HepG2 (cell line): ENCODE data around the gene SMIM41. TPM values are rescaled to one million over a fixed set of nuclear protein-coding genes. Genes with fewer than 3 reads are reported as not detected.

Source experiments
- ETV5 ChIP-seq: IDR thresholded peaks from 2 replicates; pipeline ENCODE4 v1.6.1; 2018; ENCODE audit warnings: missing biosample characterization, missing genetic modification reagents, inconsistent platforms, borderline replicate concordance
- JUN ChIP-seq: sonication (generic); formaldehyde crosslinking; IDR thresholded peaks from 2 replicates; pipeline ENCODE4 v1.4.0; 2020; ENCODE audit warnings: mild to moderate bottlenecking, missing genetic modification reagents
- SMAD9 ChIP-seq: sonication (generic); formaldehyde crosslinking; IDR thresholded peaks from 2 replicates; pipeline ENCODE4 v1.5.1; 2020; ENCODE audit warnings: mild to moderate bottlenecking, missing genetic modification reagents
- STAT5B ChIP-seq: sonication (generic); formaldehyde crosslinking; IDR thresholded peaks from 2 replicates; pipeline ENCODE4 v1.4.0; 2020; ENCODE audit warnings: missing genetic modification reagents
- TAF15 ChIP-seq: fragments of 200-400 bp; formaldehyde crosslinking; IDR thresholded peaks from one replicate; pipeline ENCODE4 v1.6.1; 2018; ENCODE audit warnings: mild to moderate bottlenecking, low read depth, low read length; ENCODE audit not compliant: poor library complexity, severe bottlenecking
- TP53 ChIP-seq: sonication (generic); formaldehyde crosslinking; conservative IDR thresholded peaks from 2 replicates; pipeline ENCODE4 v1.4.0; 2020; ENCODE audit warnings: missing genetic modification reagents
- ZNF644 ChIP-seq: IDR thresholded peaks from 2 replicates; pipeline ENCODE4 v1.6.1; 2016; ENCODE audit warnings: low read depth
- ZSCAN29 ChIP-seq: sonication (generic); formaldehyde crosslinking; conservative IDR thresholded peaks from 2 replicates; pipeline ENCODE4 v1.4.0; 2020; ENCODE audit warnings: mild to moderate bottlenecking, missing genetic modification reagents
- polyA plus RNA-seq, 8 experiments: library from polyadenylated mRNA; depleted of rRNA in 3 of 8; stranded (reverse) in 7 of 8; unstranded in 1 of 8; fragments of >200 nt; fragmentation: Illumina TruSeq in 4 of 8; extraction: Trizol in 4 of 8; gene quantifications; 2 replicates each; pipeline versions ENCODE4 v1.2.1 to v1.2.3, GENCODE V29; 2011 to 2016; ENCODE audit warnings: low read depth in 4 of 8, missing spikeins in 1 of 8, mixed read lengths in 1 of 8; ENCODE audit not compliant: insufficient read depth in 1 of 8
- total RNA-seq, 5 experiments: library from RNA; depleted of rRNA; stranded (reverse); fragments of >200 nt; fragmentation: Illumina TruSeq; extraction: Trizol; gene quantifications; 2 replicates each; pipeline ENCODE4 v1.2.3, GENCODE V29; 2016; ENCODE audit warnings: low read depth in 1 of 5
- TF ChIP-seq, protein P1 (sequence below): sonication (generic); formaldehyde crosslinking; IDR thresholded peaks from 2 replicates; pipeline ENCODE4 v1.5.1; 2020; ENCODE audit warnings: mild to moderate bottlenecking, missing genetic modification reagents, borderline replicate concordance
- TF ChIP-seq, protein P2 (sequence below): sonication (generic); formaldehyde crosslinking; IDR thresholded peaks from 2 replicates; pipeline ENCODE4 v1.4.0; 2020; ENCODE audit warnings: missing genetic modification reagents
- TF ChIP-seq, protein P3 (sequence below): sonication (generic); formaldehyde crosslinking; IDR thresholded peaks from 2 replicates; pipeline ENCODE4 v1.9.0; 2021; ENCODE audit warnings: missing genetic modification reagents, borderline replicate concordance
- TF ChIP-seq, protein P4 (sequence below): IDR thresholded peaks from 2 replicates; pipeline ENCODE4 v1.6.1; 2016; ENCODE audit warnings: low read depth, borderline replicate concordance
- TF ChIP-seq, protein P5 (sequence below): sonication (generic); formaldehyde crosslinking; IDR thresholded peaks from 2 replicates; pipeline ENCODE4 v1.5.1; 2020; ENCODE audit warnings: mild to moderate bottlenecking, missing genetic modification reagents

SMIM41 gene
- total and polyA plus RNA-seq, 2 of the 13 experiments (the other 11 are each of a cell fraction or from before 2014, with no cell fraction given), result not detected

DNA sequence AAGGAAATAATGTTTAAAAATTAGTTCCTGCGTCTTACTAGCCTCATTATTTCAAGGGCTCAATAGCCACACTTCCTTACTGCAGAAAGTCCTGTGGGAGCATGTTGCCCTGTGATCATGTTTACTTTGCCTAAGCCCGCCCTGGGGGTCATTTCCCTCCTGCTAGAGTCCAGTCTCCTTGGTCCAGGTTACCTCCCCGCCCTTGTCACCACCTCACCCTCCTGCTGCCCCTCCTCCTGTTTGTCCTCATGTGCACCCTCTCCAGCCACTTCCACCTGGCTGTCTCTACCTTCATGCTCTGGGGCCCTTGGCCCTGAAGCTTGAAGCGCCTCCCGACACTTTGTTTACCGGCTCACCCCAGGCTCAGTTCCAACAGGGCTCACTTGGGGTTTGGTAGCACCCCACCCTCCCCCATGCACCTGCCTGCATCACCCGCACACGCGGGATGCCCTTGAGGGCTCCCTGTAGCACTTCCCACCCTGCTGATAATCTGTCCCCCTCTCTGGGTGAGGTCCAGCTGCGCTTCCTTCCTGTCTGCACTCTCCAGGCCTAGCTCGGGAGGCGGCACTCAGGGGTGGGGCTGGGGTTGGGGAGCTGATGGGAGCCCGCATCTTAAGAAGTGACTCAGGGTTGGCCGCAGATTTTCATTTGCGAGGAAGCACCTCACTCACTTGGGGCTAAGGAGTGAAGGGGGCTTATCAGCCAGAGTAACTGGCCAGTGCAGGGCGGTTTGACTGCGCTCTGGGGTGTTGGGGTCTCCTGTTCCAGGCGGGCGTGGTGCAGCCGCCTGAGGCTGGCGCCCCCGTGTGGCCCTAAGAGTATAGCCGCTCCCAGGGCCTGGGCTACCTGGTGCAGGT lies 40.1 kb downstream of the SMIM41 start (continued):
- TF ChIP-seq, protein P1, sequence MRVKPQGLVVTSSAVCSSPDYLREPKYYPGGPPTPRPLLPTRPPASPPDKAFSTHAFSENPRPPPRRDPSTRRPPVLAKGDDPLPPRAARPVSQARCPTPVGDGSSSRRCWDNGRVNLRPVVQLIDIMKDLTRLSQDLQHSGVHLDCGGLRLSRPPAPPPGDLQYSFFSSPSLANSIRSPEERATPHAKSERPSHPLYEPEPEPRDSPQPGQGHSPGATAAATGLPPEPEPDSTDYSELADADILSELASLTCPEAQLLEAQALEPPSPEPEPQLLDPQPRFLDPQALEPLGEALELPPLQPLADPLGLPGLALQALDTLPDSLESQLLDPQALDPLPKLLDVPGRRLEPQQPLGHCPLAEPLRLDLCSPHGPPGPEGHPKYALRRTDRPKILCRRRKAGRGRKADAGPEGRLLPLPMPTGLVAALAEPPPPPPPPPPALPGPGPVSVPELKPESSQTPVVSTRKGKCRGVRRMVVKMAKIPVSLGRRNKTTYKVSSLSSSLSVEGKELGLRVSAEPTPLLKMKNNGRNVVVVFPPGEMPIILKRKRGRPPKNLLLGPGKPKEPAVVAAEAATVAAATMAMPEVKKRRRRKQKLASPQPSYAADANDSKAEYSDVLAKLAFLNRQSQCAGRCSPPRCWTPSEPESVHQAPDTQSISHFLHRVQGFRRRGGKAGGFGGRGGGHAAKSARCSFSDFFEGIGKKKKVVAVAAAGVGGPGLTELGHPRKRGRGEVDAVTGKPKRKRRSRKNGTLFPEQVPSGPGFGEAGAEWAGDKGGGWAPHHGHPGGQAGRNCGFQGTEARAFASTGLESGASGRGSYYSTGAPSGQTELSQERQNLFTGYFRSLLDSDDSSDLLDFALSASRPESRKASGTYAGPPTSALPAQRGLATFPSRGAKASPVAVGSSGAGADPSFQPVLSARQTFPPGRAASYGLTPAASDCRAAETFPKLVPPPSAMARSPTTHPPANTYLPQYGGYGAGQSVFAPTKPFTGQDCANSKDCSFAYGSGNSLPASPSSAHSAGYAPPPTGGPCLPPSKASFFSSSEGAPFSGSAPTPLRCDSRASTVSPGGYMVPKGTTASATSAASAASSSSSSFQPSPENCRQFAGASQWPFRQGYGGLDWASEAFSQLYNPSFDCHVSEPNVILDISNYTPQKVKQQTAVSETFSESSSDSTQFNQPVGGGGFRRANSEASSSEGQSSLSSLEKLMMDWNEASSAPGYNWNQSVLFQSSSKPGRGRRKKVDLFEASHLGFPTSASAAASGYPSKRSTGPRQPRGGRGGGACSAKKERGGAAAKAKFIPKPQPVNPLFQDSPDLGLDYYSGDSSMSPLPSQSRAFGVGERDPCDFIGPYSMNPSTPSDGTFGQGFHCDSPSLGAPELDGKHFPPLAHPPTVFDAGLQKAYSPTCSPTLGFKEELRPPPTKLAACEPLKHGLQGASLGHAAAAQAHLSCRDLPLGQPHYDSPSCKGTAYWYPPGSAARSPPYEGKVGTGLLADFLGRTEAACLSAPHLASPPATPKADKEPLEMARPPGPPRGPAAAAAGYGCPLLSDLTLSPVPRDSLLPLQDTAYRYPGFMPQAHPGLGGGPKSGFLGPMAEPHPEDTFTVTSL (CRISPR knock-in tag), result 0 out of 2 replicates have a peak, but pooled peaks have one; percentile 30
- TF ChIP-seq, protein P2, sequence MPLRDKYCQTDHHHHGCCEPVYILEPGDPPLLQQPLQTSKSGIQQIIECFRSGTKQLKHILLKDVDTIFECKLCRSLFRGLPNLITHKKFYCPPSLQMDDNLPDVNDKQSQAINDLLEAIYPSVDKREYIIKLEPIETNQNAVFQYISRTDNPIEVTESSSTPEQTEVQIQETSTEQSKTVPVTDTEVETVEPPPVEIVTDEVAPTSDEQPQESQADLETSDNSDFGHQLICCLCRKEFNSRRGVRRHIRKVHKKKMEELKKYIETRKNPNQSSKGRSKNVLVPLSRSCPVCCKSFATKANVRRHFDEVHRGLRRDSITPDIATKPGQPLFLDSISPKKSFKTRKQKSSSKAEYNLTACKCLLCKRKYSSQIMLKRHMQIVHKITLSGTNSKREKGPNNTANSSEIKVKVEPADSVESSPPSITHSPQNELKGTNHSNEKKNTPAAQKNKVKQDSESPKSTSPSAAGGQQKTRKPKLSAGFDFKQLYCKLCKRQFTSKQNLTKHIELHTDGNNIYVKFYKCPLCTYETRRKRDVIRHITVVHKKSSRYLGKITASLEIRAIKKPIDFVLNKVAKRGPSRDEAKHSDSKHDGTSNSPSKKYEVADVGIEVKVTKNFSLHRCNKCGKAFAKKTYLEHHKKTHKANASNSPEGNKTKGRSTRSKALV (CRISPR knock-in tag), result no peak
- TF ChIP-seq, protein P3, sequence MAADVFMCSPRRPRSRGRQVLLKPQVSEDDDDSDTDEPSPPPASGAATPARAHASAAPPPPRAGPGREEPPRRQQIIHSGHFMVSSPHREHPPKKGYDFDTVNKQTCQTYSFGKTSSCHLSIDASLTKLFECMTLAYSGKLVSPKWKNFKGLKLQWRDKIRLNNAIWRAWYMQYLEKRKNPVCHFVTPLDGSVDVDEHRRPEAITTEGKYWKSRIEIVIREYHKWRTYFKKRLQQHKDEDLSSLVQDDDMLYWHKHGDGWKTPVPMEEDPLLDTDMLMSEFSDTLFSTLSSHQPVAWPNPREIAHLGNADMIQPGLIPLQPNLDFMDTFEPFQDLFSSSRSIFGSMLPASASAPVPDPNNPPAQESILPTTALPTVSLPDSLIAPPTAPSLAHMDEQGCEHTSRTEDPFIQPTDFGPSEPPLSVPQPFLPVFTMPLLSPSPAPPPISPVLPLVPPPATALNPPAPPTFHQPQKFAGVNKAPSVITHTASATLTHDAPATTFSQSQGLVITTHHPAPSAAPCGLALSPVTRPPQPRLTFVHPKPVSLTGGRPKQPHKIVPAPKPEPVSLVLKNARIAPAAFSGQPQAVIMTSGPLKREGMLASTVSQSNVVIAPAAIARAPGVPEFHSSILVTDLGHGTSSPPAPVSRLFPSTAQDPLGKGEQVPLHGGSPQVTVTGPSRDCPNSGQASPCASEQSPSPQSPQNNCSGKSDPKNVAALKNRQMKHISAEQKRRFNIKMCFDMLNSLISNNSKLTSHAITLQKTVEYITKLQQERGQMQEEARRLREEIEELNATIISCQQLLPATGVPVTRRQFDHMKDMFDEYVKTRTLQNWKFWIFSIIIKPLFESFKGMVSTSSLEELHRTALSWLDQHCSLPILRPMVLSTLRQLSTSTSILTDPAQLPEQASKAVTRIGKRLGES (CRISPR knock-in tag), result no peak
- TF ChIP-seq, protein P4, sequence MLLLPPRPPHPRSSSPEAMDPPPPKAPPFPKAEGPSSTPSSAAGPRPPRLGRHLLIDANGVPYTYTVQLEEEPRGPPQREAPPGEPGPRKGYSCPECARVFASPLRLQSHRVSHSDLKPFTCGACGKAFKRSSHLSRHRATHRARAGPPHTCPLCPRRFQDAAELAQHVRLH (CRISPR knock-in tag), result peak; percentile 22; the same call in 1 of the 2 replicates
- TF ChIP-seq TP53 (CRISPR knock-in tag) (no peak), ZSCAN29 (CRISPR knock-in tag) (0 out of 2 replicates have a peak, but pooled peaks have one; percentile 23), SMAD9 (CRISPR knock-in tag) (no peak), ETV5 (CRISPR knock-in tag) (peak; percentile 32), ZNF644 (CRISPR knock-in tag) (no peak), STAT5B (CRISPR knock-in tag) (no peak), TAF15 (no peak), JUN (CRISPR knock-in tag) (no peak)
- TF ChIP-seq, protein P5, sequence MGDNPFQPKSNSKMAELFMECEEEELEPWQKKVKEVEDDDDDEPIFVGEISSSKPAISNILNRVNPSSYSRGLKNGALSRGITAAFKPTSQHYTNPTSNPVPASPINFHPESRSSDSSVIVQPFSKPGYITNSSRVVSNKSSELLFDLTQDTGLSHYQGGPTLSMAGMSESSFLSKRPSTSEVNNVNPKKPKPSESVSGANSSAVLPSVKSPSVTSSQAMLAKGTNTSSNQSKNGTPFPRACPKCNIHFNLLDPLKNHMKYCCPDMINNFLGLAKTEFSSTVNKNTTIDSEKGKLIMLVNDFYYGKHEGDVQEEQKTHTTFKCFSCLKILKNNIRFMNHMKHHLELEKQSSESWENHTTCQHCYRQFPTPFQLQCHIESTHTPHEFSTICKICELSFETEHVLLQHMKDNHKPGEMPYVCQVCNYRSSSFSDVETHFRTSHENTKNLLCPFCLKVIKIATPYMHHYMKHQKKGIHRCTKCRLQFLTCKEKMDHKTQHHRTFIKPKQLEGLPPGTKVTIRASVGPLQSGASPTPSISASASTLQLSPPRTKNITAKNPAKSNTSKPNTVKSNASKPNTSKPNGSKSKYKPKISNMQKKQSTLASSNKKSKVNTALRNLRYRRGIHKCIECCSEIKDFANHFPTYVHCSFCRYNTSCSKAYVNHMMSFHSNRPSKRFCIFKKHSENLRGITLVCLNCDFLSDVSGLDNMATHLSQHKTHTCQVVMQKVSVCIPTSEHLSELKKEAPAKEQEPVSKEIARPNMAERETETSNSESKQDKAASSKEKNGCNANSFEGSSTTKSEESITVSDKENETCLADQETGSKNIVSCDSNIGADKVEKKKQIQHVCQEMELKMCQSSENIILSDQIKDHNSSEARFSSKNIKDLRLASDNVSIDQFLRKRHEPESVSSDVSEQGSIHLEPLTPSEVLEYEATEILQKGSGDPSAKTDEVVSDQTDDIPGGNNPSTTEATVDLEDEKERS, result no peak
